ENCODE results near the gene NLGN1.

Gene NLGN1

GRCh38 chr3:173846584-173846983 is 449.0 kb downstream of the NLGN1 start:
- no peak for DNase-seq (ENCODE audit: low read depth)

GRCh38 chr3:173849489-173849888 is 451.9 kb downstream of the NLGN1 start:
- no peak for DNase-seq (ENCODE audit: low read depth)

- DNase-seq (ENCODE audit: low read depth), result no peak
Observed at GRCh38 chr3:173857154-173857553, 459.6 kb downstream of the NLGN1 start.

- DNase-seq (ENCODE audit: low read depth), result no peak
Observed at GRCh38 chr3:173862701-173863100, 465.2 kb downstream of the NLGN1 start.

GRCh38 chr3:173863551-173863950 is 466.0 kb downstream of the NLGN1 start:
- no peak for DNase-seq (ENCODE audit: low read depth)

GRCh38 chr3:173865900-173866498 is 468.5 kb downstream of the NLGN1 start:
- no peak for DNase-seq (ENCODE audit: low read depth)

GRCh38 chr3:173869766-173870165 is 472.2 kb downstream of the NLGN1 start:
- no peak for DNase-seq (ENCODE audit: low read depth)

GRCh38 chr3:173870976-173871375 is 473.4 kb downstream of the NLGN1 start:
- no peak for DNase-seq (ENCODE audit: low read depth)

GRCh38 chr3:173875790-173876189 is 478.2 kb downstream of the NLGN1 start:
- DNase-seq (ENCODE audit: low read depth), result no peak

GRCh38 chr3:173876476-173876875 is 478.9 kb downstream of the NLGN1 start:
- no peak for DNase-seq (ENCODE audit: low read depth)

- DNase-seq (ENCODE audit: low read depth), result no peak
Observed at GRCh38 chr3:173887888-173888287, 490.3 kb downstream of the NLGN1 start.

GRCh38 chr3:173889596-173889995 is 492.1 kb downstream of the NLGN1 start:
- DNase-seq (ENCODE audit: low read depth), result no peak

- no peak for DNase-seq (ENCODE audit: low read depth)
Observed at GRCh38 chr3:173890091-173890490, 492.5 kb downstream of the NLGN1 start.

GRCh38 chr3:173891272-173892100 is 493.9 kb downstream of the NLGN1 start:
- DNase-seq (ENCODE audit: low read depth), result no peak

GRCh38 chr3:173892547-173892946 is 495.0 kb downstream of the NLGN1 start:
- DNase-seq (ENCODE audit: low read depth), result no peak

GRCh38 chr3:173893066-173893465 is 495.5 kb downstream of the NLGN1 start:
- DNase-seq (ENCODE audit: low read depth), result no peak

- no peak for DNase-seq (ENCODE audit: low read depth)
Observed at GRCh38 chr3:173893835-173894234, 496.3 kb downstream of the NLGN1 start.

GRCh38 chr3:173897631-173898030 is 500.1 kb downstream of the NLGN1 start:
- DNase-seq (ENCODE audit: low read depth), result no peak

GRCh38 chr3:173901649-173902048 is 504.1 kb downstream of the NLGN1 start:
- DNase-seq (ENCODE audit: low read depth), result no peak

GRCh38 chr3:173902401-173902800 is 504.9 kb downstream of the NLGN1 start:
- no peak for DNase-seq (ENCODE audit: low read depth)

GRCh38 chr3:173902871-173903270 is 505.3 kb downstream of the NLGN1 start:
- no peak for DNase-seq (ENCODE audit: low read depth)

- no peak for DNase-seq (ENCODE audit: low read depth)
Observed at GRCh38 chr3:173905381-173905780, 507.8 kb downstream of the NLGN1 start.

- DNase-seq (ENCODE audit: low read depth), result no peak
Observed at GRCh38 chr3:173911446-173911845, 513.9 kb downstream of the NLGN1 start.

- DNase-seq (ENCODE audit: low read depth), result no peak
Observed at GRCh38 chr3:173912126-173912525, 514.6 kb downstream of the NLGN1 start.
